Measurements from ENCODE around the gene MCOLN2.

GRCh38 chr1:84928979-84929378 lies 67.9 kb downstream of the MCOLN2 start:
- TF ChIP-seq CTCF (IDR thresholded peaks at IDR 0.05; ENCODE audit: low read depth, low read length, missing input control), result no peak
- TF ChIP-seq YY1 (IDR thresholded peaks at IDR 0.05), result no peak
